Retina (tissue), 1 donor: ENCODE data around the gene NELFA.

ENCODE experiments used
- DNase-seq: peaks from one replicate; pipeline ENCODE4 v3.0.0-alpha.2; 2016

Gene NELFA

GRCh38 chr4:1961563-1961962 lies 47.2 kb downstream of the NELFA start:
- no peak for DNase-seq

DNA sequence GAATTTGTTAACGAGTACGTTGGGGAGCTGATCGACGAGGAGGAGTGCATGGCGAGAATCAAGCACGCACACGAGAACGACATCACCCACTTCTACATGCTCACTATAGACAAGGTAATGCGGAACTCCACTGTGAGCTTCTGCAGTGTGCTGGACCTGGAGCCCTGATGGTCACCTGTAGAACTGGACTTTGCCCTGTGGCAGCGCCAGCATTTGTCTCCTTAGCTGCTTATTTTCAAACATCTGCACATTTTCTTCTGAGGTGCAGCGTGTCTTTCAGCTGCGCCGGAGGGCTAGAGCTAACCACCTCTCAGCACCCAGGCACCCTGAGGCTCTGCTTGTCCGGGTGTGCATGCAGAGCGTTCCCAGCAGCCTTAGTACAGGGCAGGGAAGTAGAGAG lies 47.7 kb downstream of the NELFA start:
- no peak for DNase-seq

DNA sequence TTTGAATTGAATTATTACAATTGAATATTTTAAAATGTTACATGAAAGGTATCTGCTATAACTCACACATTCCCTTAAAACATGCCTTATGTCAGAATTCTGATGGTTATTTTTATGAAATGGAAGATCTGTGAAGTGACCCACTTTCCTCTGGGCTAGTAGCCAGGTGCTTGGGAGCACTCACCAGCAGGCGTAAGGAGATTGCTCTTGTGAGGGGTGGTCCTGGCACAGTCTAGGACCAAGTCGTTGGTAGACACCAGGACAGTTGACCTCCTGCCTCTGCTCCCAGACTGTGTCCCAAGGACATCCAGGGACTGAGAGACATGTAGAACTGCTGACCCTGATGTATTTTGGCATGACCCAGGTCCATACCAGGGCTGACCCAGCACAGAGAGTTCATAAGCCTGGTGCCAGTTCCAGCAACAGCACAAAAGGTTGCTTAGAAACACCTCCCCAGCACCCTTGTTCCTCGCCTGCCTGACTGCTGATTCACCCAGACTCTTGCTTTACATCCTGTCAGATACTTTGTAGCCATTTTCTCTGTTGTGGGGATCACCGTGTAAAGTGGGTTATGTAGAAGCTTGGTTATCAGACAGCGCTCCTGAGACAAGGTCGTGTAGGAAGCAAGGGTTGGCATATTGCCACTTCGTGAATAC lies 48.5 kb downstream of the NELFA start:
- DNase-seq: no peak

- DNase-seq: peak; percentile 80
These were observed 49.7 kb downstream of the NELFA start for GRCh38 chr4:1959104-1959384.

- peak; percentile 60 for DNase-seq
These were observed 50.3 kb downstream of the NELFA start for GRCh38 chr4:1958276-1959103.

DNA sequence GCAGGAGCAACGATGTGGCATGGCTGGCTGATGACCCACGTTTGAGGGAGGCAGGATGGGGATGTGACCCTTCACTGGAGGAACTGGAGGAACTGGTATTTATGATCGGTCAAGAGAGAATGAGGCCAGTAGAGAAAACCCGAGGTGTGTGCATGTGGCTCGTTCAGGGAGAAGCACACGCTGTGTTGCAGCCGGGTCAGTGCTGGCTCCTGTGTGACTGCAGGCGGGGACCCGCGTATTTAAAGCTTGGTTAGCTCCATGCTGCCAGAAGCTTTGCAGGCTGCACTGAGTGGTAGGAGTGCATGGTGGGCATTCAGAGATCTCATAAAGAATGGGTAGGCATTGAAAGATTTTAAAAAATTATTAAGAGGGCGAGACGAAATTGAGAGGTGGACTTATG lies 52.1 kb downstream of the NELFA start:
- DNase-seq: no peak

GRCh38 chr4:1953335-1953734 lies 55.4 kb downstream of the NELFA start:
- no peak for DNase-seq

- no peak for DNase-seq
These were observed 56.1 kb downstream of the NELFA start for GRCh38 chr4:1952719-1953118.

DNA sequence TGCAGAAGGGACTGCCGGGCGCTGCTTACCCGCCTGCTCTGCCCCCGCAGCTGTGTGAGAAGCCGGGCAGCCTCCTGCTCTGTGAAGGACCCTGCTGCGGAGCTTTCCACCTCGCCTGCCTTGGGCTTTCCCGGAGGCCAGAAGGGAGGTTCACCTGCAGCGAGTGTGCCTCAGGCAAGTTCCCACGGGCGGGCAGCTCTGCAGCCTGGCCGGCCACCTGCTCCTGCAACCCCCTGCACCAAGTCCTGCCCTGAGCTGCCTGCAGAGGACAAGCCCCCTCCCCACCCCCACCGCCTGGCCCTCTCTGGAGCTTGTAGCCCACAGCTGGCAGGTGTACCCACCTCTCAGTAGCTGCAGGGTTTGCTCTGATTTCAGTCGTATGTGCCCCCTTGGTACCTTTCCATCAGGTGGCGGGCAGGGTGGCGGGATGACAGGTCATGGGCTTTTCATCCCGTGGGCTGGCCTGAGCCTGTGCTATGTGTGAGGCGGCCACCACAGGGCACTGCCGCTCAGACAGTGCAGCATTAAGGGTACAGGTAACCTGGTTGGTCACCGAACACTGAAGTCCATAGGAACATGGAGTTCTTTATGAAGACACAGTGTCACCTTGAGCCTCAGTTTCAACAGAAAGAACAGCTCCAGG lies 56.6 kb downstream of the NELFA start:
- no peak for DNase-seq

DNA sequence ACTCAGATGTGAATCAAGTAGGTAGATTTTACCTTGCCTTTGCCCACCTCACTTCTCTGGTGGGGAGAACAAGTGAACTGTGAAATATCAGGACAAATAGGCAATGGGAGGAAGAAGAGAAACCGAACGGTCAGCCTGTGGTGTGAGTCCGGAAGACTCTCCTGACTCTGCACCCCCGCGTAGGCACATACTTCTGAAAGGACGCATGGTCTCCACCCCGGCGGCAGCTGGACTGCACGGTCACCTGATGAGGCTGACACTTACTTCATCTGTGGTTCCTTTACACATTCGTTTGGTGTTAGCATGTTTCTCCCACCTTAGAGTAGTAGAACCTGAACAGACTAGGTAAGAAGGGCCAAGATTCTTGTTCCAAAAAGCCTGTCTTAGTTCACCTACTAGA lies 58.4 kb downstream of the NELFA start:
- DNase-seq: no peak

DNA sequence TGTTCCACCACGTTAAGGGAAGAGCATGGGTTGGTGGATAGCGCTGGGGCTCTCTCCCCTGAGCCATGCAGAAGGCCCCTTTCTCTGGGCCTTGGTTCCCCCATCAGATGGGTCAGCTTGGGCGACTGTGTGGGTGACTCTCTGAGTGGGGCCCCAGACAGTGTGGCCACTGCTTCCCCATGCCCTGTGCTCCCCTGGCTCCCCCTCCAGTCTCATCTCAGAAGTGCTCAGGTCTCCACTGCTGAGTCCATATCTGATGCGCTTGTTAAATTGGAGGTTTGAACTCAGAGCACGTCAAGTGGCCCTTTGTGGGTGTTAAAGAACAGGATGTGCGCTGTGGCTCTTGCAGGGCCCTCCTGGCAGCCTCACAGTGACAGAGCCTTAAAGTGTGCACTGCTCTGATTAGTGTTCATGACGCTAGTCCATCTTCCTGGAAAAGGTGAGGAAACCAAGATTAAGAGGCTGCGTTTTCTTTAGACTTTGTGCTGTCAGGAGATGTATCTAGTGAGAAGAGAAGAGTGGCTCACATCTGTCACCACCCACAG lies 59.8 kb downstream of the NELFA start:
- no peak for DNase-seq

DNA sequence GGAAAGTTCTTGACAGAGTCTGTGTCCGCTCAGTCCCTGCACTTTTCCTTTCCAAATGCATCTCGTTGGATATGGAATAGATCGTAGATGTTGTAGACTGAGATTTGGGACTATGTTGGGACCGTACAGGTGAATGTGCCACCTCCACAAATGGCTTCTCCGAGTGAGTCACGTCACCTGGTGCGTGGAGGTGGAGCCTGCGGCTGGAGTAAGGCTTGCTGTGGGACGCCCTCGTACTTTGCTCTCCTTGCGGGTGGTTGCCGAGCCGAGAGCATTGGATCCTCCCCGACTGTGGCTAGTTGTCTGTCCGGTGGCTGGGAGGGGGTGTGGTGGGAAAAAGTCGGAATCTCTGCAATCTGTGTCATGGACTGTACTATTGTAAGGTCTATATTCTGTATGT lies 60.5 kb downstream of the NELFA start:
- DNase-seq: no peak

DNA sequence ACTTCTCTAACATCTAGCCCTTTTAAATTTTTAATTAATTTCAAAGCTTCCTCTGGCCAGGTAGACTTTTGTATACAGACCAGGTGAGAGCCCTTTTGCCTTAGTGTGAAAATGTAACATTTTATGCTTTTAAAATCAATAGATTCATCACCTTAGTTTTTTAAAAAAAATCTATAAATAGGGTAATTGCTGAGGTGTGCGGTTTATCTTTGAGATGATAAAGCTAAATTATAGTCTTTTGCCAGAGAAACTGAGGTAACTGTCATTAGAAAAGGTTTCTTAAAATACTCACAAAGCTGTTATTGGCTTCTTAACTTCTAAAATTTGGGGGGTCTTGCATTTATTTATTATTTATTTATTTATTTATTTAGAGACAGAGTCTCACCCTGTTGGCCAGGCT lies 62.9 kb downstream of the NELFA start:
- DNase-seq: no peak

GRCh38 chr4:1945124-1945895 lies 63.5 kb downstream of the NELFA start:
- no peak for DNase-seq

- DNase-seq: no peak
These were observed 64.8 kb downstream of the NELFA start for GRCh38 chr4:1943928-1944327.

DNA sequence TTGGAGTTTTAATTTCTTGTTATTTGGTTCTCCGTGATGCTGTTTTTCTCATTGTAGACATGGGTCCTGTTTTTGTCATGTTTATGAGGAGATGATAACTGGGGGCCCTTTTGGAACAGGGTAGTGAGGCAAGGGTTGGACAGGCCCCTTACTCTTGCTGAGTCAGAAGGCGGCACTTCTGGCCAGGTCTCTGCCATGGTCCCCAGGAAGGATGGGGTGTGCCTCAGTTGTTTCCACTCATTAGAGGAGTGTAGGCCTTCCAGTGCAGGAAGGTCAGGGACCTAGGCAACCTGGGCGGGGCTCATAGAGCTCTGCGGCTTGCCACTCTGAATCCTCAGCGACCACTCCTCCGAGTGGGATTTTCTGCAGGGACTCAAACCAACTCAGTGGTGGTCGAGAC lies 68.2 kb downstream of the NELFA start:
- DNase-seq: no peak

- no peak for DNase-seq
These were observed 68.9 kb downstream of the NELFA start for GRCh38 chr4:1939664-1940509.

DNA sequence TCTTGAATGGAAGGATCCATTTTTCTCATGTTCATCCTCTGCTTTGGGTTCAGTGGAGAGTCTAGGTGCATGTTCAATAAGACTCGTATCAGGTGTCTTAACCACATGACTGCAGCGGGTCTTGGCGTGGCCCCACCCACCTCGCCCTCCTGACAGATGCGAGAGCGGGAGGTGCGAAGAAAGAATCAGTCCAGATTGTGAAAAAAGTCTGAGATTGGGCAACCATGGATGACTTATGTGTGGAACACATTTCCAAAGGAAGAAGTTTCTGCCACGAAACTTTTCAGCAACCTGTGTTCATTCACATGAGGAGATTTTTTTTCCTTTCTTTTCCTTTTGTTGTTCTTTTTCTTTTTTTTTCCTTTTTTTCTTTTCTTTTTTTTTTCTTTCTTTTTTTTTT lies 70.7 kb downstream of the NELFA start:
- DNase-seq: no peak

GRCh38 chr4:1937550-1937949 lies 71.2 kb downstream of the NELFA start:
- no peak for DNase-seq

GRCh38 chr4:1933700-1934099 lies 75.1 kb downstream of the NELFA start:
- DNase-seq: no peak

DNA sequence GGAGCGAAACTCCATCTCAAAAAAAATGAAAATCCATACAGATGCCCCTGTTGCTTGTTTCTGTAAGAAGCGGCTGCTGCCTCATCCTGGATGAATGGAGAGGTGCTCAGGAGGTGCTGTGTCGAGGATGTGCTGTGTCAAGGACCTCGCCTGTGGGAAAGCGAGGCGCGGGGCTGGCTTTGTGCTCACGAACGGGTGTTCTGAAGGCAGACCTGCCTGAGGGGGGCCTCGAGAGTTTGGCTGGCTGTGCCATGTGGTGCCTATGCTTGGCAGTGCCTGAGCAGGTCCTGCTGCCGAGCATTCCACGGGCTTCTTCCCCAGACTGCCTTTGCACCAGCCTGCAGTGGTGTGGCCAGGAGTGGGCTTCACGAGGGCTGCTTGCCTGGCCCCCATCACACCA lies 76.0 kb downstream of the NELFA start:
- DNase-seq: no peak
